Ishikawa (cell line): ENCODE results near the gene ZNF143.

ENCODE experiments used
- CEBPB ChIP-seq: IDR thresholded peaks from 2 replicates; pipeline ENCODE4 v1.6.1; 2012
- CREB1 ChIP-seq: IDR thresholded peaks from 2 replicates; pipeline ENCODE4 v1.6.1; 2012; ENCODE audit warnings: low read depth
- EGR1 ChIP-seq: IDR thresholded peaks from 2 replicates; pipeline ENCODE4 v1.6.1; 2012
- EP300 ChIP-seq: IDR thresholded peaks from 2 replicates; pipeline ENCODE4 v1.6.1; 2012; ENCODE audit warnings: borderline replicate concordance
- FOXM1 ChIP-seq: IDR thresholded peaks from 2 replicates; pipeline ENCODE4 v1.6.1; 2012; ENCODE audit warnings: low read depth, borderline replicate concordance
- MAX ChIP-seq: IDR thresholded peaks from 2 replicates; pipeline ENCODE4 v1.6.1; 2012
- NFIC ChIP-seq: IDR thresholded peaks from 2 replicates; pipeline ENCODE4 v1.6.1; 2012
- RAD21 ChIP-seq: IDR thresholded peaks from 2 replicates; pipeline ENCODE4 v1.6.1; 2012; ENCODE audit warnings: low read depth
- REST ChIP-seq: IDR thresholded peaks from 2 replicates; pipeline ENCODE4 v1.6.1; 2012; ENCODE audit warnings: low read depth, mild to moderate bottlenecking
- TAF1 ChIP-seq: IDR thresholded peaks from 2 replicates; pipeline ENCODE4 v1.6.1; 2012; ENCODE audit warnings: low read depth, mild to moderate bottlenecking
- TCF12 ChIP-seq: IDR thresholded peaks from 2 replicates; pipeline ENCODE4 v1.6.1; 2012; ENCODE audit warnings: low read depth
- TEAD4 ChIP-seq: IDR thresholded peaks from 2 replicates; pipeline ENCODE4 v1.6.1; 2012
- USF1 ChIP-seq: IDR thresholded peaks from 2 replicates; pipeline ENCODE4 v1.6.1; 2012
- YY1 ChIP-seq: IDR thresholded peaks from 2 replicates; pipeline ENCODE4 v1.6.1; 2012; ENCODE audit warnings: low read depth
- ZBTB7A ChIP-seq: IDR thresholded peaks from 2 replicates; pipeline ENCODE4 v1.6.1; 2012; ENCODE audit warnings: low read depth

ZNF143 gene

GRCh38 chr11:9530020-9530621, 69.3 kb downstream of the ZNF143 start:
- TF ChIP-seq NFIC (no peak), YY1 (no peak), RAD21 (no peak), TAF1 (no peak), REST (no peak), CREB1 (no peak), EGR1 (no peak), USF1 (no peak), TCF12 (no peak), EP300 (no peak), TEAD4 (no peak), FOXM1 (no peak), CEBPB (no peak), ZBTB7A (no peak)

- TF ChIP-seq REST (no peak), EGR1 (no peak), CREB1 (no peak), MAX (no peak), YY1 (no peak), USF1 (no peak), TCF12 (no peak), TEAD4 (no peak), CEBPB (no peak), FOXM1 (no peak), EP300 (no peak), TAF1 (no peak), ZBTB7A (no peak), RAD21 (no peak), NFIC (no peak)
Measured at GRCh38 chr11:9530901-9531625, 70.3 kb downstream of the ZNF143 start.

- TF ChIP-seq MAX (no peak), EP300 (no peak), ZBTB7A (no peak), USF1 (no peak), CREB1 (no peak), NFIC (no peak), RAD21 (no peak), FOXM1 (no peak), CEBPB (no peak), TCF12 (no peak), YY1 (no peak), REST (no peak), TEAD4 (no peak), TAF1 (no peak), EGR1 (no peak)
Measured at GRCh38 chr11:9533058-9533457, 72.2 kb downstream of the ZNF143 start.
